Parietal lobe (tissue), 2 donors: ENCODE results near the gene KIAA2012. TPM values are rescaled to one million over a fixed set of nuclear protein-coding genes. Genes with fewer than 3 reads are reported as not detected.

Source experiments
- small RNA-seq: library from RNA; depleted of rRNA; stranded (forward); fragments of <200 nt; gene quantifications from one replicate; pipeline ENCODE3, GENCODE V24; 2014; ENCODE audit warnings: low replicate concordance
- total RNA-seq: library from RNA; depleted of rRNA; stranded (reverse); fragments of >200 nt; gene quantifications from one replicate; pipeline ENCODE4 v1.2.3, GENCODE V29; 2014

Gene KIAA2012
- total RNA-seq, result 1.9 TPM

GRCh38 chr2:202072737-202073401, at the start of gene KIAA2012:
Gene KIAA2012, plus strand, starts transcription at chr2:202073255. Its CDS starts 373 bp downstream, at chr2:202073628.

GRCh38 chr2:202033317-202034248, 39.5 kb upstream of the KIAA2012 start, which contains the start of gene FZD7:
Gene FZD7, plus strand, starts transcription at chr2:202033855. Its CDS starts 793 bp downstream, at chr2:202034648.

GRCh38 chr2:202238234-202239197, 165.5 kb downstream of the KIAA2012 start, which contains the start of gene SUMO1:
Gene SUMO1, minus strand, starts transcription at chr2:202238597. Its CDS starts 146 bp downstream, at chr2:202238451.

Small RNA genes within 50 kb of the gene (small RNA-seq; reads per million reads assigned to genes)
- not detected for gene AC079354.2

Other genes with a start within 250 kb of the KIAA2012 start
- 7.2 TPM for gene FZD7, start 39.4 kb upstream of the KIAA2012 start, total RNA-seq
- 110 TPM for gene SUMO1, start 165.3 kb downstream of the KIAA2012 start, total RNA-seq
- 95.2 TPM for gene NOP58, start 192.5 kb downstream of the KIAA2012 start, total RNA-seq